Ovary (tissue), 9 donors: ENCODE data around the gene CSTF1. TPM values are rescaled to one million over a fixed set of nuclear protein-coding genes. Genes with fewer than 3 reads are reported as not detected.

Experiments used
- DNase-seq, 5 donors: peaks; one replicate each; pipeline ENCODE4 v3.0.0-alpha.2; 2019 to 2020
- H3K27ac ChIP-seq, 2 donors: fragments of 200-600 bp; one replicate each; pipeline versions ENCODE4 v1.5.1 to v1.8.0; 2019 to 2022
- H3K27me3 ChIP-seq: fragments of 200-600 bp; one replicate; pipeline ENCODE4 v1.8.0; 2022
- H3K36me3 ChIP-seq: fragments of 200-600 bp; sonication (generic); one replicate; pipeline ENCODE4 v1.5.1; 2019
- H3K4me1 ChIP-seq: one replicate; pipeline ENCODE4 v1.8.1; 2013; ENCODE audit warnings: mild to moderate bottlenecking, moderate library complexity; ENCODE audit not compliant: insufficient read depth
- H3K4me3 ChIP-seq: fragments of 200-600 bp; sonication (generic); one replicate; pipeline ENCODE4 v1.5.1; 2017
- H3K9me3 ChIP-seq, 2 donors: fragments of 200-600 bp in 1 of 2; sonication (generic) in 1 of 2; one replicate each; pipeline versions ENCODE4 v1.5.1 to v1.8.1; 2013 to 2019; ENCODE audit warnings: mild to moderate bottlenecking in 1 of 2, moderate library complexity in 1 of 2
- EP300 ChIP-seq: sonication (generic); formaldehyde crosslinking; IDR thresholded peaks from one replicate; pipeline ENCODE4 v1.6.1; 2017; ENCODE audit warnings: antibody characterized with exemption
- POLR2A ChIP-seq: fragments of 450-650 bp; IDR thresholded peaks from one replicate; pipeline ENCODE4 v1.6.1; 2017; ENCODE audit warnings: antibody characterized with exemption, mild to moderate bottlenecking, moderate library complexity
- WGBS, 3 donors: extraction: QIAGEN DNeasy Blood & Tissue Kit in 1 of 3; methylation state at CpG; one replicate each; pipeline versions ENCODE4 v1.1.5 to v1.1.7; 2013 to 2017; 5-methylcytosine and 5-hydroxymethylcytosine counted together
- intact Hi-C, 4 donors: fragments of 100-400 bp; cut with DNase I; formaldehyde crosslinking; loops; one replicate each; pipeline versions ENCODE4 v1.11.0 to v1.15.1; 2022 to 2023
- polyA plus RNA-seq, 2 donors: library from polyadenylated mRNA; stranded (reverse); fragments of 200-250 nt in 1 of 2; fragments of 350-450 nt in 1 of 2; fragmentation: Illumina TruSeq in 1 of 2; extraction: RNeasy Lipid Tissue Mini Kit (QIAGEN cat#74804) in 1 of 2; gene quantifications; one replicate each; pipeline ENCODE4 v1.2.3, GENCODE V29; 2013 to 2014
- total RNA-seq, 7 donors: library from RNA; depleted of rRNA in 2 of 7; stranded (reverse); fragments of >200 nt in 2 of 7; fragmentation: NEBNext Ultra II Directional in 3 of 7; extraction: Animal tissue kit (Norgen Biotek cat#: 25700) in 3 of 7; gene quantifications; one replicate each; pipeline versions ENCODE4 v1.1.0 to v1.2.4, GENCODE V29; 2016 to 2023
- TF ChIP-seq, protein P1 (sequence below), 3 donors: fragments of 450-650 bp in 2 of 3; fragments of 200-600 bp in 1 of 3; IDR thresholded peaks; one replicate each; pipeline versions ENCODE4 v1.5.1 to v1.8.0; 2016 to 2022; ENCODE audit warnings: antibody characterized with exemption in 3 of 3, mild to moderate bottlenecking in 1 of 3
- donor health status: DM: no; HTN: no; CAD: no; lungs with moderate emphysema.
- donor health status: DM: no; HTN: no; CAD: no.
- donor health status: Bipolar disorder and iron deficiency.
- donor health status: DM: yes; HTN: yes; CAD: no.
- donor health status: DM: no; HTN: no; CAD: no.
- donor health status: DM: yes; HTN: yes; CAD: no.

Gene CSTF1
- total and polyA plus RNA-seq, 9 donors = 15.5 to 41.5 (median 31.8) TPM

DNA sequence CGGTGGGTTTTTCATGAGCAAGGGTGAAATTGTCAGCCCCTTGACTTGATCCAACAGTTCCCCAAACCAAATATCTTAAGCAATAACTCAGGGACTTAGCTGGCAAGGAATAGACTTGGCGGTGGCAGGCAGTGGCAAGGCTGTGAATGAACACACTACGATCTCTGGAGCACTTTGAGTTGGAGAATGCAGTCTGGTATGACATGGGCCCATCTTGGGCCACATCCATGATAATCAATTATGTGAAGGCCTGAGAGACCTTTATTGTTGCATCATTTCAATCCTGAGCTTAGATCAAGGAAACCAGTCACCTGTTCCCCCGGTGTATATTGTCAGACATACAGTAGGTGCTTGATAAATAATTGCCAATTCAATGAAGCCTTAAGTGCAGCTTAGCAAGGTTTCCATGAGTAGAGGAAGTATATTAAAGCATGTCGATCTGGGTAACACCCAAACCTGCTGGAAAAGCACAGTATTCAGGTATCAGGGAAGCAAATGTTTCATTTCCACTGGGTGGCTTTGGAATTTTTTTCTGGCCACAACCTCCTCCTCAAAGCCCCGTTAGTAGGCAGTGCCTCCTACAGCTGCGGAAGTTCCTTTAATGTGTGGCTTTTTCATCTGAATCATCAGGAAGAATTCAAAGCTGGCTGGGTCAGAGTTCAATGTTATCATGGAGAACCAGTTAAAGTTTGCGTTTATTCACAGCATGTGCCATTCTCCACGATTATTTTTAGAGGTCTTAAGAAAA, 29.8 kb downstream of the CSTF1 start:
- 44 to 51% (median 45%) methylated on average over 9 of the region's 9 CpGs for WGBS, 3 donors
- no peaks in the 10 kb centered on the region for H3K9me3 ChIP-seq
- H3K4me1 ChIP-seq = peaks cover 7% of the 10 kb centered on the region
- DNase-seq = no peak
- TF ChIP-seq POLR2A (no peak), EP300 (no peak)
- TF ChIP-seq, protein P1, sequence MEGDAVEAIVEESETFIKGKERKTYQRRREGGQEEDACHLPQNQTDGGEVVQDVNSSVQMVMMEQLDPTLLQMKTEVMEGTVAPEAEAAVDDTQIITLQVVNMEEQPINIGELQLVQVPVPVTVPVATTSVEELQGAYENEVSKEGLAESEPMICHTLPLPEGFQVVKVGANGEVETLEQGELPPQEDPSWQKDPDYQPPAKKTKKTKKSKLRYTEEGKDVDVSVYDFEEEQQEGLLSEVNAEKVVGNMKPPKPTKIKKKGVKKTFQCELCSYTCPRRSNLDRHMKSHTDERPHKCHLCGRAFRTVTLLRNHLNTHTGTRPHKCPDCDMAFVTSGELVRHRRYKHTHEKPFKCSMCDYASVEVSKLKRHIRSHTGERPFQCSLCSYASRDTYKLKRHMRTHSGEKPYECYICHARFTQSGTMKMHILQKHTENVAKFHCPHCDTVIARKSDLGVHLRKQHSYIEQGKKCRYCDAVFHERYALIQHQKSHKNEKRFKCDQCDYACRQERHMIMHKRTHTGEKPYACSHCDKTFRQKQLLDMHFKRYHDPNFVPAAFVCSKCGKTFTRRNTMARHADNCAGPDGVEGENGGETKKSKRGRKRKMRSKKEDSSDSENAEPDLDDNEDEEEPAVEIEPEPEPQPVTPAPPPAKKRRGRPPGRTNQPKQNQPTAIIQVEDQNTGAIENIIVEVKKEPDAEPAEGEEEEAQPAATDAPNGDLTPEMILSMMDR (IDR thresholded peaks at IDR 0.05) = no peak
- intact Hi-C loops = no loop called here
- no peaks in the 10 kb centered on the region for H3K36me3 ChIP-seq
- no peak overlapping the region for H3K27ac ChIP-seq
- H3K27me3 ChIP-seq = no peaks in the 10 kb centered on the region
- H3K4me3 ChIP-seq = no peak overlapping the region

DNA sequence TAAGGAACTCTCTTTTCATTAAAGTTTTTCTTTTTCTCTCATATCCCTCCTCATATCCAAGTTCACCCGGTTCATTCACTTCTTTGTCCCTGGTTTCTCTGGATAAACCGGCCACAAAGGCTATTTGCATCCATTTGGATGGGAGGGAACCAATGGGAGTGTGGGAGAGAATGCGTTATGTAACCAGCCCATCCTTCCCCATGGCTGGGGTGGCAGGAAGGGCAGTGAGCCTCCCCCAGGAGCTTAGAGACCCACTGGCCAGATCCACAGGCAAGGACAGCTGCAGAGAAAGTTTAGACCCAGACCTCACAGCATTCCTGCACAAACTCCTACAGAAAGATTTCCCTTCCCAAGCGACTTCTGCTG, 30.4 kb downstream of the CSTF1 start:
- 2 to 19% (median 12%) methylated on average over 4 of the region's 4 CpGs for WGBS, 3 donors
- no peaks in the 10 kb centered on the region for H3K27me3 ChIP-seq

DNA sequence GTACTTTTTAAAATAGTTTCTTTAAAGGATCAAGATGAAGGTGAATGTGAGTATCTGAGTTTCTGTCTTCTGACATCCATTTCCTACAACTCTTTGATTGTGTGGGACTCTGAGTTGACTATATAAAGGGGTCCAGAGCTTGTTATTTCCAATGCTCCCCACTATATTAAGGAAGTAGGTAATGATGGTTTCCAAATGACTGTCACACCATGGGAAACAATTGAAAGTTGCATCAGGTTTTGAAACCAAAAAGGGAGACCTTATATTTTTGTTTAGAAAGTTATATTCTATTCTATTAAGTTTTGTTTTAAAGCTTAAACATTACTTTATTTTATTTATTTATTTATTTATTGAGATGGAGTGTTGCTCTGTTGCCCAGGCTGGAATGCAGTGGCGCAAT, 30.8 kb downstream of the CSTF1 start:
- intact Hi-C loops = no loop called here
- WGBS, 3 donors = 89 to 97% (median 90%) methylated on average over 1 of the region's 1 CpG
- DNase-seq = no peak
- Histone ChIP-seq H3K27me3 (no peaks in the 10 kb centered on the region), H3K27ac (no peak overlapping the region), H3K9me3 (no peaks in the 10 kb centered on the region), H3K4me3 (no peak overlapping the region), H3K36me3 (no peaks in the 10 kb centered on the region), H3K4me1 (peaks cover 7% of the 10 kb centered on the region)
- TF ChIP-seq POLR2A = no peak
- TF ChIP-seq EP300 = no peak

More for the DNA sequence above, 30.4 kb downstream of the CSTF1 start:
- no peak overlapping the region for H3K27ac ChIP-seq
- H3K36me3 ChIP-seq = no peaks in the 10 kb centered on the region
- H3K4me3 ChIP-seq = no peak overlapping the region
- no peak for DNase-seq
- intact Hi-C loops = no loop called here
- H3K4me1 ChIP-seq = peaks cover 7% of the 10 kb centered on the region
- H3K9me3 ChIP-seq = no peaks in the 10 kb centered on the region
- no peak for TF ChIP-seq POLR2A
- TF ChIP-seq, protein P1 (IDR thresholded peaks at IDR 0.05) = no peak
- TF ChIP-seq EP300 = no peak

DNA sequence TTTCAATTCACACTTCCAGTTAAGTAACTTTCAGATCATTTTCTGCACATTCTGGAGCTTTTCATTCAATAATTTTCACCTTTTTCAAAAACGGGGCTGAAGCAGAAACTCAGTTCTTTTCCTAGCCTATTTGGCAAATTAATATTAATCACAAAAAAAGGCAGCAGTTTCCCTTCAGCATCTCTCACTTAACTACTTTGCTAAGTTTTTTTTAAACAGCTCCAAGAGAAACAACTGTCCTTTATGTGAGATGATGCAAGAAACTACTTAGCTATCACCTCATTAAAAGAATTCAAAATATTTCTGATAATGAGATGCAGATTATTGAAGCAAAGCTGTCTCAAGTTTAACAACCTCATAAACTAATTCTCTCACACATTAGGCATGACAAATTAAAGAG, 31.4 kb downstream of the CSTF1 start:
- Histone ChIP-seq H3K4me1 (peaks cover 7% of the 10 kb centered on the region), H3K9me3 (no peaks in the 10 kb centered on the region), H3K36me3 (no peaks in the 10 kb centered on the region), H3K4me3 (no peak overlapping the region), H3K27me3 (no peaks in the 10 kb centered on the region), H3K27ac (no peak overlapping the region)
- WGBS, 3 donors = 17 to 25% (median 17%) methylated on average over 1 of the region's 1 CpG
- no peak for DNase-seq
- TF ChIP-seq POLR2A (no peak), EP300 (no peak)
- TF ChIP-seq, protein P1 (IDR thresholded peaks at IDR 0.05) = no peak
- intact Hi-C loops = no loop called here

DNA sequence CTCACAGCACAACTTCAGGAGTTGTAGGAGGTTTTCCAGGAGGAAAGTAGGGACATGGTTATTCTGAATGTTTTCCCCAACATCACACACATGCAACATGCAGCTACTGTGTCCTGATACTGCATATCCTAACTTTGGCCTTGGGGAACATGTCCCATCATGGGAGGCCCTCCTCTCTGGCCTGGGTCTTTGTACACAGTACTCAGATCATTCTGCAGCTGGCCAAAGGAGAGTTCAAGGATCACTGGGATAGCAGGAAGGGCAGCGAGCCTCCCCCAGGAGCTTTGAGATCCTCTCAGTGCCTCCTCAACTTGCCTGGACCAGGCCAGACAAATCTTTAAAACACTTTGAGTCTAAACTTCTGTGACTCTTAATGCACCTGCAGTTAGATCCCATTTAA, 32.5 kb downstream of the CSTF1 start:
- Histone ChIP-seq H3K4me1 (peaks cover 7% of the 10 kb centered on the region), H3K27ac (no peak overlapping the region), H3K36me3 (no peaks in the 10 kb centered on the region), H3K4me3 (no peak overlapping the region), H3K27me3 (no peaks in the 10 kb centered on the region), H3K9me3 (no peaks in the 10 kb centered on the region)
- intact Hi-C loops = no loop called here
- 73 to 94% (median 84%) methylated on average over 1 of the region's 1 CpG for WGBS, 3 donors
- no peak for DNase-seq
- TF ChIP-seq EP300 (no peak), POLR2A (no peak)
- TF ChIP-seq, protein P1 (IDR thresholded peaks at IDR 0.05) = no peak
